CD4-positive, alpha-beta T cell treated with Interleukin-1 beta for 1 hour (primary cell): ENCODE measurements around the gene TBX4.
"Not testable (repeated sequence)": the region's sequence is repeated elsewhere in the genome, so short reads cannot be mapped to it uniquely, and the experiment has no call there.

Experiments
- DNase-seq, 2 donors: peaks; one replicate each; pipeline ENCODE4 v3.0.0-alpha.2; 2020 to 2022

The TBX4 gene

GRCh38 chr17:61431594-61432311 lies 20.5 kb upstream of the TBX4 start:
- no peak for DNase-seq

- no peak for DNase-seq
These were observed 15.9 kb upstream of the TBX4 start for GRCh38 chr17:61436273-61436672.

- DNase-seq, result no peak
These were observed 15.1 kb upstream of the TBX4 start for GRCh38 chr17:61436995-61437704.

GRCh38 chr17:61440697-61441096 lies 11.5 kb upstream of the TBX4 start:
- DNase-seq, result no peak

- not testable (repeated sequence) for DNase-seq
These were observed 10.7 kb upstream of the TBX4 start for GRCh38 chr17:61441507-61441906.

GRCh38 chr17:61442136-61442775 lies 10.0 kb upstream of the TBX4 start:
- no peak for DNase-seq

GRCh38 chr17:61442878-61443474 lies 9.2 kb upstream of the TBX4 start:
- DNase-seq, result no peak

GRCh38 chr17:61443475-61443882 lies 8.7 kb upstream of the TBX4 start:
- no peak for DNase-seq

- no peak for DNase-seq
These were observed 8.1 kb upstream of the TBX4 start for GRCh38 chr17:61444075-61444474.

GRCh38 chr17:61444831-61445230 lies 7.4 kb upstream of the TBX4 start:
- DNase-seq, result no peak

- DNase-seq, result no peak
These were observed 4.9 kb upstream of the TBX4 start for GRCh38 chr17:61447358-61447757.

GRCh38 chr17:61448042-61448441 lies 4.2 kb upstream of the TBX4 start:
- no peak for DNase-seq

- DNase-seq, result not testable (repeated sequence)
These were observed 3.1 kb upstream of the TBX4 start for GRCh38 chr17:61449140-61449539.

- no peak for DNase-seq
These were observed 2.2 kb upstream of the TBX4 start for GRCh38 chr17:61449707-61450640.

GRCh38 chr17:61450641-61451537 lies 1.3 kb upstream of the TBX4 start:
- no peak for DNase-seq

GRCh38 chr17:61451538-61452300 lies 503 bp upstream of the TBX4 start:
- DNase-seq, result no peak

- no peak for DNase-seq
These were observed 1.6 kb downstream of the TBX4 start for GRCh38 chr17:61453566-61454380.

GRCh38 chr17:61454381-61455323 lies 2.4 kb downstream of the TBX4 start:
- DNase-seq, result no peak
